Measurements from ENCODE around the gene MGA. TPM values are rescaled to one million over a fixed set of nuclear protein-coding genes. Genes with fewer than 3 reads are reported as not detected.

Gene MGA
- total RNA-seq, 6 donors from 2014 or later = 22.8 to 54.5 (median 33.4) TPM

DNA sequence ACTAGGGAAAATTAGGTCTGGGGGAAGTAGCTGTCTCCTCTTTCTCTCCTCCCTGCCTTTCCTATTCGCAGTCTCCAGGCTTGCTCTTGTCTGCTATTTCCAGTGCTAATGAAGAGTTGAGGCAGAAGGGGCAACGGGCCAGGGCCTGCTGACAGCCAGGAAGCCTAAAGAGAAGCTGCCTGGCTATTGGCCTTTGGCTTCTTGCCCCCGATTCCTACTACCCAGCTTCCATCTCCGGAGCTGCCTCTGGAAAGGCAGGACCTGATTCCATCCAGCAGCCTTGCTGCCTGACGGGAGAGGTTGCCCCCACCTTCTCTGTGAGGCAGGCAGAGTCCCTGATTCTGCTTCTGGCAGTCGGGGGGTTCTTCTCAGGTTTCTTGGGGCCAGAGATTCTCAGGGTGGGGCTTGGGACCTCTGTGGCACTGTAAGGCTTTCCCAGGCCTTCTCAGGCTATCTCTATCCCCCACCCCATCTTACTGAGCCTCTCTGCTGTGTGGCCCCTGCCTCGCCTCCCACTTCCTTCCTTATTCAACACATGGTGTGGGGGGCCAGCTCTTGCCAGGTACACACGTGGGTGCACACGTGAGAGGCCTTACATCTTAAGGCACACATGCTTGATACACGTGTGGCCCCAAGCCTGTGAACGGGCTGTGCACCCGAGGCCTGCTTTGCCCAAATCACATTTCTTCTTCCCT, 149.5 kb downstream of the MGA start:
- Histone ChIP-seq H3K4me1 (peaks cover 0 to 8% (median 0%) of the 10 kb centered on the region in 4 donors), H3K36me3 (peaks cover 0 to 26% (median 10%) of the 10 kb centered on the region in 4 donors), H3K27me3 (no peaks in the 10 kb centered on the region), H3K27ac (no peak overlapping the region), H3K4me3 (no peak overlapping the region), H3K9me3 (no peaks in the 10 kb centered on the region)
- no peak for DNase-seq
- 74 to 80% methylated on average over 11 to 12 of the region's 12 CpGs for WGBS, 2 donors
- ATAC-seq (ENCODE audit: low FRiP score in 2 of 2) = no peak
- no peak for TF ChIP-seq POLR2AphosphoS5 (IDR thresholded peaks at IDR 0.05)

DNA sequence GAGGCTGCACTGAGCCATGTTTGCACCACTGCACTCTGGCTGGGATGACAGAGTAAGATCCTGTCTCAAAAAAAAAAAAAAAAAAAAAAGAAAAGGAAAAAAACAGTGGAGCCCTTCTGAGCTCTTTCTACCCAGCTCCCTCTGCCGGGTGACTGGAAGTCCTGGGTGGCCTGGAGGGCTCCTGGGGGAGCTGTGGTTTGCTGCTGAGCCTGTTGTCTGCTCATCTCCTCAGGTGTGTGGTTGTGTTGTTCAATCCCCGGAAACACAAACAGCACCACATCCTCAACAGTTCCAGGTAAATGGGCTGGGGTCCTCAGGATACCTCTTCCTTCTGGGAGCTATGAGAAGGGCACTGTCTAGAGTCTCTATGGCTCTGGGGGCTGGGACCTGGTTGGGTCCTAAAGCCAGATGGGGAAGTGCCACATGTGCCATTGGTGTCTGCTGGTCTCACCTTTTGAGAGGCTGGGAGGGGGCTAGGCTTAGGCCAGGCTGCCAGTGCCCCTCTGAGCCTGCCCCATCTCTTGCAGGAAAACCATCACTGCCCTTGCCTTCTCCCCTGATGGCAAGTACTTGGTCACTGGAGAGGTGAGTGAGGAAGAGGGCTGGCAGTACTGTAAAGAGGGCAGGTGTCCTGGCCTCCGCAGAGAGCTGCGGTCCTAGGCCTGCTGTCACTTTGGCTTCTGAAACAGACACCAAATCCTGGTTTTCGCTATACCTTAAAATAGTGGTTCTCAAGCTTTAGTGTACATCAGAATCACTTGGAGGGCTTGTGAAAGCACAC, 150.6 kb downstream of the MGA start:
- TF ChIP-seq POLR2A (IDR thresholded peaks at IDR 0.05) (no peak), POLR2AphosphoS5 (IDR thresholded peaks at IDR 0.05) (no peak)
- TF ChIP-seq, protein P1, sequence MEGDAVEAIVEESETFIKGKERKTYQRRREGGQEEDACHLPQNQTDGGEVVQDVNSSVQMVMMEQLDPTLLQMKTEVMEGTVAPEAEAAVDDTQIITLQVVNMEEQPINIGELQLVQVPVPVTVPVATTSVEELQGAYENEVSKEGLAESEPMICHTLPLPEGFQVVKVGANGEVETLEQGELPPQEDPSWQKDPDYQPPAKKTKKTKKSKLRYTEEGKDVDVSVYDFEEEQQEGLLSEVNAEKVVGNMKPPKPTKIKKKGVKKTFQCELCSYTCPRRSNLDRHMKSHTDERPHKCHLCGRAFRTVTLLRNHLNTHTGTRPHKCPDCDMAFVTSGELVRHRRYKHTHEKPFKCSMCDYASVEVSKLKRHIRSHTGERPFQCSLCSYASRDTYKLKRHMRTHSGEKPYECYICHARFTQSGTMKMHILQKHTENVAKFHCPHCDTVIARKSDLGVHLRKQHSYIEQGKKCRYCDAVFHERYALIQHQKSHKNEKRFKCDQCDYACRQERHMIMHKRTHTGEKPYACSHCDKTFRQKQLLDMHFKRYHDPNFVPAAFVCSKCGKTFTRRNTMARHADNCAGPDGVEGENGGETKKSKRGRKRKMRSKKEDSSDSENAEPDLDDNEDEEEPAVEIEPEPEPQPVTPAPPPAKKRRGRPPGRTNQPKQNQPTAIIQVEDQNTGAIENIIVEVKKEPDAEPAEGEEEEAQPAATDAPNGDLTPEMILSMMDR (IDR thresholded peaks at IDR 0.05) = no peak
- H3K27me3 ChIP-seq = no peaks in the 10 kb centered on the region
- ATAC-seq (ENCODE audit: low FRiP score in 2 of 2) = no peak
- H3K9me3 ChIP-seq = no peaks in the 10 kb centered on the region
- no peak overlapping the region for H3K4me3 ChIP-seq
- H3K36me3 ChIP-seq = peaks cover 0 to 38% (median 20%) of the 10 kb centered on the region in 4 donors
- 92 to 99% methylated on average over 5 of the region's 5 CpGs for WGBS, 2 donors
- no peak for DNase-seq
- peaks cover 0 to 8% (median 0%) of the 10 kb centered on the region in 4 donors for H3K4me1 ChIP-seq
- no peak overlapping the region for H3K27ac ChIP-seq

DNA sequence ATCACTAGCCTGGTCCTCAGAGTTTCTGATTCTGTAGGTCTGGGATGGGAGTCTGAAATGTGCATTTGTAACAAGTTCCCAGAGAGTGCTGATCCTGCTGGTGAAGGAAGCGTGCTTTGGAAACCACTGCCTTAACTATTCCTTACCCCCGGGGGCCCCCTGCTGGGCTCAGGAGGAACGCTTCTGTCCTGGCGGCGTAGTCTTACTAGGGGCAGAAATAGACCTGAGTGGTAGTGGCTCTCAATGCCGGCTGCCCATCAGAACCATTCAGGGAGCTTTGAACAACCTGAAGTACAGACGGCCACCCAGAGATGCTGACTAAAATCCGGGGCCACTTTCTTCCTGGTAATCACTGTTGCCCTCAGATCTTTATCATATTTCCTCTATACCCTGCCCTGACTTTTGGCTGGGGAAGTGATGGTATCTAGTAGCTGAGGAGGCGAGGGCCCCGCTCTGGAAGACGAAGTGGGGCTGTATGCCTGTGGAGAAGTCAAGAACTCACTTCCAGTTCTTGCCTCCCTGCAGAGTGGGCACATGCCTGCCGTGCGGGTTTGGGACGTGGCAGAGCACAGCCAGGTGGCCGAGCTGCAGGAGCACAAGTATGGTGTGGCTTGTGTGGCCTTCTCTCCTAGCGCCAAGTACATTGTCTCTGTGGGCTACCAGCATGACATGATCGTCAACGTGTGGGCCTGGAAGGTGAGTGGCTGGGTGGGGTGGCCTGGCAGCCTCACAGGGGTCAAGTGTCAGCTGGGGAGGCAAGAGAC, 151.4 kb downstream of the MGA start:
- WGBS, 2 donors = 45 to 62% methylated on average over 15 to 18 of the region's 18 CpGs
- Histone ChIP-seq H3K36me3 (peaks cover 0 to 46% (median 22%) of the 10 kb centered on the region in 4 donors), H3K9me3 (no peaks in the 10 kb centered on the region), H3K27me3 (no peaks in the 10 kb centered on the region), H3K4me3 (no peak overlapping the region), H3K4me1 (peaks cover 0 to 8% (median 0%) of the 10 kb centered on the region in 4 donors), H3K27ac (no peak overlapping the region)
- TF ChIP-seq POLR2A (IDR thresholded peaks at IDR 0.05) = no peak
- TF ChIP-seq, protein P1 (IDR thresholded peaks at IDR 0.05) = peak; percentile 74 to 93 (median 86)
- TF ChIP-seq EP300 (IDR thresholded peaks at IDR 0.05) = no peak
- DNase-seq (peak; percentile 70 to 82), ATAC-seq (ENCODE audit: low FRiP score in 2 of 2) (peak; percentile 90 to 92)

DNA sequence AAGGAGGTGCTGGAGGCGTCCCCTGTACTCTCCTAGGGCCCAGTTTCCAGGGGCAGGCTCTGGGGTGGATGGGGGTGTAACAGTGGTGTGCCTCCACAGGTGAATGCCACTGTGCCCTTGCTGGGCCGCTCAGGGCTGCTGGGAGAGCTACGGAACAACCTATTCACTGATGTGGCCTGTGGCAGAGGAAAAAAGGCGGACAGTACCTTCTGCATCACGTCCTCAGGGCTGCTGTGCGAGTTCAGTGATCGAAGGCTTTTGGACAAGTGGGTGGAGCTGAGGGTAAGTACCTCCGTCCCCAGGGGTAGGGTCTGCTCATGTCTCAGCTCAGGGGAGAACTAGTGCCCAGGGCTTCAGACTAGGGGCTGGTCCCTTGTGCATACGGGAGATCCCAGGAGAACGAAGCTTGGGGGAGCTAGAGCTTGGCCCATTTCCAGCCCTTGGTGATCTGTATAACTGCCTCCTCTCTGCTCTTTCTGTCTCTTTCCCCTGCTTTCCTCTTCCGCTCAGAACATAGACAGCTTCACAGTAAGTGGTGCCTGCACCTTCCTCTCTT, 152.7 kb downstream of the MGA start:
- WGBS, 2 donors = 92 to 93% methylated on average over 11 of the region's 11 CpGs
- H3K4me3 ChIP-seq = no peak overlapping the region
- H3K27me3 ChIP-seq = no peaks in the 10 kb centered on the region
- DNase-seq = no peak
- TF ChIP-seq, protein P1 (IDR thresholded peaks at IDR 0.05) = no peak
- no peak for TF ChIP-seq POLR2A (IDR thresholded peaks at IDR 0.05)
- TF ChIP-seq EP300 (IDR thresholded peaks at IDR 0.05) = no peak
- TF ChIP-seq POLR2AphosphoS5 (IDR thresholded peaks at IDR 0.05) = no peak
- H3K9me3 ChIP-seq = no peaks in the 10 kb centered on the region
- no peak for ATAC-seq (ENCODE audit: low FRiP score in 2 of 2)
- H3K36me3 ChIP-seq = peaks cover 0 to 58% (median 34%) of the 10 kb centered on the region in 4 donors
- no peak overlapping the region for H3K27ac ChIP-seq
- H3K4me1 ChIP-seq = peaks cover 0 to 8% (median 0%) of the 10 kb centered on the region in 4 donors

DNA sequence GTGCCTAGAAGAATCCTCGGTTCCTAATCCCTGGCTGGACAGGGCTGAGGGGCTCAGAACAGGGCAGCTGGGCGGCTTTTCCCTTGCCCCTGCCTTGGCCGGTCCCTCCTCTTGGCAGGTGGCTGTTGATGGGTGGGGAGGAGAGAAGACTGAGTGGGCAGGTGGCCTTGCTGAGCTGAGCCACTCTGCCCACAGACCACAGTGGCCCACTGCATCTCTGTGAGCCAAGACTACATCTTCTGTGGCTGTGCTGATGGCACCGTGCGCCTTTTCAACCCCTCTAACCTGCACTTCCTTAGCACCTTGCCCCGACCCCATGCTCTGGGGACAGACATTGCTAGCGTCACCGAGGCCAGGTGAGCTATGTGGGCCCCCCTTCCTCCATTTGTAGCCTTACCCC, 153.2 kb downstream of the MGA start:
- Histone ChIP-seq H3K36me3 (peaks cover 0 to 64% (median 39%) of the 10 kb centered on the region in 4 donors), H3K9me3 (no peaks in the 10 kb centered on the region), H3K27me3 (no peaks in the 10 kb centered on the region), H3K27ac (no peak overlapping the region), H3K4me3 (no peak overlapping the region), H3K4me1 (peaks cover 0 to 8% (median 0%) of the 10 kb centered on the region in 4 donors)
- DNase-seq (no peak), ATAC-seq (ENCODE audit: low FRiP score in 2 of 2) (no peak)
- 94% methylated on average over 8 of the region's 8 CpGs for WGBS, 2 donors
- TF ChIP-seq, protein P1 (IDR thresholded peaks at IDR 0.05) = no peak
- TF ChIP-seq POLR2A (IDR thresholded peaks at IDR 0.05) (no peak), POLR2AphosphoS5 (IDR thresholded peaks at IDR 0.05) (no peak), EP300 (IDR thresholded peaks at IDR 0.05) (no peak)

Data from upper lobe of left lung (tissue), 6 donors.